GM13977 (cell line): ENCODE results near the gene SLC12A7.

Source experiments
- DNase-seq: peaks from one replicate; pipeline ENCODE4 v3.0.0; 2012; ENCODE audit warnings: low spot score
- in situ Hi-C: fragments of 300-500 bp; cut with MboI; formaldehyde crosslinking; loops from one replicate; pipeline ENCODE4 v1.12.0; 2022; ENCODE audit warnings: low sequenced_read_pairs, low pct_unique_long_range_greater_than_20kb, mixed read lengths, inconsistent platforms; ENCODE audit not compliant: unreplicated experiment
- TF ChIP-seq, protein P1 (sequence below): IDR thresholded peaks from 2 replicates; pipeline ENCODE4 v1.5.1; 2012; ENCODE audit warnings: mild to moderate bottlenecking, control low read depth; ENCODE audit not compliant: insufficient read depth; ENCODE audit errors: extremely low read depth, missing control alignments

The SLC12A7 gene

DNA sequence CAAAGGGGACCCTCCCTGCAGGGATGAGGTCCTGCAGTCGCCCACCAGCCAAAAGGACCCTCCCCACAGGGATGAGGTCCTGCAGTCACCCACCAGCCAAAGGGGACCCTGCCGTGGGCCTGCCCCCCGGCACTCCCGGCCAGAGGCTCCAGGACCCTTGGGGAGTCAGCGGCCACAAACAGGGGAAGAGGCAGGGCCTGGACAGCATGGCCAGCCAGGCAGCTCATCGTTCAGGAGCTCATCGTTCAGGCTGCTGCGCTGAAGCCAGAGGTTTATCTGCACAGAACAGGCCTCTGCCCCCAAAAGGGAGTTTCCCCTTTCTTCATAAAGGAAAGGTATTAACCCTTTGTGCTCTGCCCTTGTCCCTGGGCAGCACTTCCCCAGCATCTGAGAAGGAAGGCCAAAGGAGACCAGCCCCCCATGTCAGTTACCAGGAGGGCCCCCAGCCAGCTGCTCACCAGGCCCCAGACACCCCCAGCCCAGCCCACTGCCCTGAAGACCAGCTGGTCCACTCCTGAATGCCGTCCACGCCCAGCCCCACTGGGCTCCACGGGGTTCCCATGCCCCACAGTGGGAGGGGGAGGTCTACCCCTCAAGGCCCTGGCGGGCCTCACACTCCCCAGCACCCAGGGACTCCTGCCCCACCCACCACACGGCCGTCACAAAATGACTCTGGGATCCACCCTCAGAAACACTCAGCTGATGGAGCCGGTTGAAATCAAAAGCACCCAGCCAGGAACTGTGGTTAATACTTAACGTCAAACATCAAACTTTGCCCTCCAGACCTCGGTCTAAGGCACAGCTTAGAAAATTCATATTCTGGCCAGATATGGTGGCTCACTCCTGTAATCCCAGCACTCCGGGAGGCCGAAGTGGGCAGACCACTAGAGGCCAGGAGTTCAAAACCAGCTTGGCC, 6.3 kb downstream of the SLC12A7 start:
- in situ Hi-C loops: loop anchor here (25.0 kb wide), 1 partner anchor 168 kb away; no protein-coding TSS in a partner anchor
- DNase-seq: peak; percentile 68
- TF ChIP-seq, protein P1, sequence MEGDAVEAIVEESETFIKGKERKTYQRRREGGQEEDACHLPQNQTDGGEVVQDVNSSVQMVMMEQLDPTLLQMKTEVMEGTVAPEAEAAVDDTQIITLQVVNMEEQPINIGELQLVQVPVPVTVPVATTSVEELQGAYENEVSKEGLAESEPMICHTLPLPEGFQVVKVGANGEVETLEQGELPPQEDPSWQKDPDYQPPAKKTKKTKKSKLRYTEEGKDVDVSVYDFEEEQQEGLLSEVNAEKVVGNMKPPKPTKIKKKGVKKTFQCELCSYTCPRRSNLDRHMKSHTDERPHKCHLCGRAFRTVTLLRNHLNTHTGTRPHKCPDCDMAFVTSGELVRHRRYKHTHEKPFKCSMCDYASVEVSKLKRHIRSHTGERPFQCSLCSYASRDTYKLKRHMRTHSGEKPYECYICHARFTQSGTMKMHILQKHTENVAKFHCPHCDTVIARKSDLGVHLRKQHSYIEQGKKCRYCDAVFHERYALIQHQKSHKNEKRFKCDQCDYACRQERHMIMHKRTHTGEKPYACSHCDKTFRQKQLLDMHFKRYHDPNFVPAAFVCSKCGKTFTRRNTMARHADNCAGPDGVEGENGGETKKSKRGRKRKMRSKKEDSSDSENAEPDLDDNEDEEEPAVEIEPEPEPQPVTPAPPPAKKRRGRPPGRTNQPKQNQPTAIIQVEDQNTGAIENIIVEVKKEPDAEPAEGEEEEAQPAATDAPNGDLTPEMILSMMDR: no peak

DNA sequence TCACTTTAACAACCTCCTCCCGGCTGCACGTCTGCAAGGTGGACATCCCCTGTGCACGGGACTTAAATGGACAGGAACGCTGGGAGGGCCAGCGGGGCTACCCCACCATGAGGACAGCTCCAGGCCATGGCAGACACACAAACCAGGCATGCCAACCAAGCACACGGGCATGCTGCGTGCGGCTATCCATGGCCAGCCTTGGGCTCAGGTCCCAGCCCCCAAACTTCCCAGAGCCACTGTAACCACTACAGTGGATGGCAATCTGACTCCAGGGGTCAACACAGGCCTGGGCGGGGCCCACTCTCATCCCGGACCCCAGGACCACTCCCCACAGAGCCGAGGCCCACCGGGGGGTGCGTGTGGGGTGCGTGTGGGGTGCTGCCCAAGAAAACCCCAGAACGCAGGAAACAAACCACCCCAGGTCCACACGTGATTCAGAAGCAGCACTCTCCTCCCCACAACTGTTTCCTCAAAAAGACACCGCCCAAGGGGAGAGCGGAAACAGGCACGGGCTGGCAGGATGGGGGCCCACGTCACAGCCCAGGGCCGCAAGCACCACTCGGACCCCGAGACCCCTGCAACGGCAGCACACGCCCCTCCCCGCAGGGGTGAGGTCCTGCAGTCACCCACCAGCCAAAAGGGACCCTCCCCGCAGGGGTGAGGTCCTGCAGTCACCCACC, 7.4 kb downstream of the SLC12A7 start:
- no peak for DNase-seq
- TF ChIP-seq, protein P1: no peak
- in situ Hi-C loops: loop anchor here (25.0 kb wide), 1 partner anchor 167 kb away; no protein-coding TSS in a partner anchor

DNA sequence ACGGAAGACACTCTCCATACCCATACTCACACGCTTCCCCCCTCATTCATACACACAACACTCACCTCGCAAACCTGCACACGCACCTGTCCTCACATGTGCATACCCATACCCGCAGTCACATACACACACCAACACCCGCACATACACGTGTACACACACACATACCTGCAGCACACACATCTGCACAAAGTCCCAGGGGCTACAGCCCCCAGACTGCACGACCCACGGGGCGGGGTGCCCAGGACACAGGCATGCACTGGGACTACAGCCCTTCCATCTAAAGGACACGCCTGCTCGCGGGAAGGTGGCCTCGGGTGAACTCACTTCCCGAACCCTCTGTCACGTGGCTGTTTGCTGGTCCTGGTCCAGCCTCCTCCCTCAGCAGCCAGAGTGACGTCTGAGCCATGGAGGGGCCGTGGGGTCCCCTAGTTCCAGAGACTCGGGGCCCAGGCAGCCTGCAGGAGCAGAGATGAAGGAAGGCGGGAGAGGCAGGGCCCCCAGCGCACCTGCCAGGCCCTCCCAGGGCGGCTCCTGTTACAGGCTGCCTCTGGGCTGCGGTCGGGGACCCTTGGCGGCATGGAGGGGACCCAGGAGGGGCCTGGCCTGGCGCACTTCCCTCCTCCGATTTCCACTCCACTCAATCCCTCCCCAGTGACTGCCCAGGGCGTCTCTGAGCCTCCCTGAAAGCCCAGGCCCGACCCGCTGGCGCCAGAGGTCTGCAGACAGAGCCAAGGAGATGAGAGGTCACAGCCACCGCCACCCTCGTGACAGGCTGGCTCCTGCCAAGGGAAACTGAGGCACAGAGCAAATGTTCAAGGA, 8.1 kb downstream of the SLC12A7 start:
- DNase-seq: no peak
- TF ChIP-seq, protein P1: no peak

DNA sequence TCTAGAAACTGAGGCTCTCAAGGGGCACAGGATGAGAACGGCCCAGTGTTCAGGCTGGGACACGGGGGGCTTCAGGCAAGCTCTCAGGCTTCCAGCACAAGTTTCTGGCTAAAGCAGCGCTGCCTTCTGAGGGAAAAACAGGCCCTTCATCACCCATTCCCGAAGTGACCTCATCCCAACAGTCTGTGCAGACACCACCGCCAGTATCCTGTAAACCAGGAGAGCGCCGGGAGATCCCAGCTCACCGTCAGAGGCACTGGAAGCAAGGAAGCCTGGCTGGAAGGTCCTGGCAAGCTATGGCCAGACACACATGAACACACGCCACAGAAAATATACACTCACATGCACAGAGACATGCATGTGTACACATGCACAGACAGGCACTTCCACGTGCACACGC, 8.8 kb downstream of the SLC12A7 start:
- DNase-seq: no peak
- in situ Hi-C loops: loop anchor here (25.0 kb wide), 1 partner anchor 166 kb away; no protein-coding TSS in a partner anchor
- TF ChIP-seq, protein P1: no peak

More for the DNA sequence above, 8.1 kb downstream of the SLC12A7 start:
- in situ Hi-C loops: loop anchor here (25.0 kb wide), 1 partner anchor 166 kb away; no protein-coding TSS in a partner anchor

DNA sequence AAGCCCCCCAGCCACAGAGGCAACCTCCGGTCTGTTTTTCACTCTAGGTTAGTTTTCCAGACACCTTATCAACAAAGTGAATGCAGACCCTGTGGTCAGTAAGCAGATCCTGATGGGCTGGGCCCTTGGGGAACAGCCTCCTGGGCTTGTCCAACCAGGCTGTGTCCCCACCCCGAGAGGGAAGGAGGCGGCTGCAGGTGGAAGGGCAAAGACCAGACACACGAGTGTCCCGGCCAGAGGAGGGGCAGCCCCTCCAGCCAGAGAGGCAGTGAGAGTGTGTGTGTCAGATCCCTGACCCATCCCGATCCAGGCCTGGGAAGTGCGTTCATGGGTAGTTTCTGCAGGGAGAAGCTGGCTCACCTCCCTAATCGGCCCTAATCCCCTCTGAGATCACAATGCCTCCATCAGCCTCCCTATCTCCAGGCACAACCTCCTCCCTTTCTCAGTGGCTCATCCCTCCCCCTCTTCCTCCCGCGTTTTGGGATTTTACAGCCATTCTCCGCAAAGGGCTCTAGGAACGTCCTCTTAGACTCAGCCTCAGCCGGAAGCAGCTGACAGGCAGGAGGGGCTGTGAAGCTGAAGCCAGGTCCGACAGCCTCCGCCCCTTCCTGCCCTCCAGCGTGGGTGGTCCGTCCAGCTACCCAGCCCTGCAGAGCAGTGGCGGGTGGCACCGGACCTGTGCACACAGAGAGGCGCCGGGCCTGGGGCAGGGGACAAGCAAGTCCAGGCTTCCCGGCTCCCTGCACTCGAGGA, 9.7 kb downstream of the SLC12A7 start:
- DNase-seq: no peak
- TF ChIP-seq, protein P1: no peak
- in situ Hi-C loops: loop anchor here (25.0 kb wide), 1 partner anchor 165 kb away; no protein-coding TSS in a partner anchor
